ENCODE results near the gene GALNT10.
A peak's percentile ranks its signal among the peaks of the same experiment; 100 is the strongest.

Gene GALNT10

DNA sequence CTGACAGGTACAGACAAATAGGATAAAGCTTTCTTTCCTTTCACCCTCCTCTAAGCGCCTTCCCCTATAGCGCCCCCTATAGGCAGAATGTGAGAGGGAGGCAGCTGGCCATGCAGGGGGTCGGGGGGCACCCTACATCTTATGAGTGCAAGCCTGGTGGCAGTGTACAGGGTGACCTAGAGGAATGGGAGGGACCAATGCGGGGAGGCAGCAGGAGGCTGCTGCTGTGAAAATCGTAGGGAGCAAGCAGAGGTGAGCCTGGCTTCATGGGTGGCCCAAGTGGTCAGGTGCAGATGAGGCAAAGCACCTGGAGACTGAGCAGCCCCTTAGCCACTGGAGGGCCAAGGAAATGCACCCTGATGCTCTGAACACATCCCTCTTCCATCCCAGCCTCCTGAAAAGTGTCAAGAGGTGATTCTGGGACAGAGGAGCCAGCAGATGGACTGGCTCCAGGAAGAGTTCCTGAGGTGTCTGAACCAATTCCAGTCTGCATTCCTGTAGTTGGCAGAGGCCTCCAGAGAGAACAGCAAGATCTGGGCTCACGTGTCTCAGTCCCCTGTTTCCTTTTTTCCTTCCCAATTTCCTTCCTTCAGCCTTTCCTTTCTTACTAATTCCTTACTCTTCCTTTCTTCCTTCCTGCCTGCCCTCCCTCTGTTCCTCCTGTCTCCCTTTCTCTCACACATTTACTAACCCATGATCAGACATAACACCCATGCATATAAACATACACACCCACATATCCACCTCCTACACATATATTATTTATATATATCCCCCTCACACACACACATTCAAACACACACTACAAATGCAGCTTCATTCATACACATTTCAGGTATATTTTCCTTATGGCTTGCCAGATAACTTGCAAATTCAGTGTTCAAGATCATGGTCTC lies 32.8 kb upstream of the GALNT10 start:
- H3K27ac ChIP-seq (ENCODE audit: low read length) = no peak overlapping the region
- no peaks in the 10 kb centered on the region for H3K36me3 ChIP-seq (ENCODE audit: insufficient read depth, low read length)
- no peaks in the 10 kb centered on the region for H3K9me3 ChIP-seq (ENCODE audit: insufficient read depth, low read length, severe bottlenecking)
- DNase-seq (peak; percentile 19), ATAC-seq (ENCODE audit: insufficient read depth, low read depth) (no peak)
- no peak overlapping the region for H3K9ac ChIP-seq (ENCODE audit: low read depth, low read length)
- H2AFZ ChIP-seq (ENCODE audit: low read depth, low read length) = no peak overlapping the region
- H3K4me3 ChIP-seq (ENCODE audit: low read depth in 1 of 2, low read length in 2 of 2) = no peak overlapping the region
- H3K4me2 ChIP-seq (ENCODE audit: insufficient read depth, low read length) = no peak overlapping the region
- H3K4me1 ChIP-seq (ENCODE audit: insufficient read depth, low read length) = no peaks in the 10 kb centered on the region
- H3K79me2 ChIP-seq (ENCODE audit: insufficient read depth, low read length) = no peaks in the 10 kb centered on the region
- no peaks in the 10 kb centered on the region for H4K20me1 ChIP-seq (ENCODE audit: insufficient read depth, low read length)
- TF ChIP-seq, protein P1, sequence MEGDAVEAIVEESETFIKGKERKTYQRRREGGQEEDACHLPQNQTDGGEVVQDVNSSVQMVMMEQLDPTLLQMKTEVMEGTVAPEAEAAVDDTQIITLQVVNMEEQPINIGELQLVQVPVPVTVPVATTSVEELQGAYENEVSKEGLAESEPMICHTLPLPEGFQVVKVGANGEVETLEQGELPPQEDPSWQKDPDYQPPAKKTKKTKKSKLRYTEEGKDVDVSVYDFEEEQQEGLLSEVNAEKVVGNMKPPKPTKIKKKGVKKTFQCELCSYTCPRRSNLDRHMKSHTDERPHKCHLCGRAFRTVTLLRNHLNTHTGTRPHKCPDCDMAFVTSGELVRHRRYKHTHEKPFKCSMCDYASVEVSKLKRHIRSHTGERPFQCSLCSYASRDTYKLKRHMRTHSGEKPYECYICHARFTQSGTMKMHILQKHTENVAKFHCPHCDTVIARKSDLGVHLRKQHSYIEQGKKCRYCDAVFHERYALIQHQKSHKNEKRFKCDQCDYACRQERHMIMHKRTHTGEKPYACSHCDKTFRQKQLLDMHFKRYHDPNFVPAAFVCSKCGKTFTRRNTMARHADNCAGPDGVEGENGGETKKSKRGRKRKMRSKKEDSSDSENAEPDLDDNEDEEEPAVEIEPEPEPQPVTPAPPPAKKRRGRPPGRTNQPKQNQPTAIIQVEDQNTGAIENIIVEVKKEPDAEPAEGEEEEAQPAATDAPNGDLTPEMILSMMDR (IDR thresholded peaks at IDR 0.05; ENCODE audit: borderline replicate concordance, extremely low read depth, low read length, poor library complexity, severe bottlenecking) = peak; percentile 69
- TF ChIP-seq EZH2 (IDR thresholded peaks at IDR 0.05; ENCODE audit: borderline replicate concordance, low read depth, low read length, severe bottlenecking) = no peak
- peaks cover 28% of the 10 kb centered on the region for H3K27me3 ChIP-seq (ENCODE audit: insufficient read depth, low read length, poor library complexity)

GRCh38 chr5:154158379-154158737 lies 32.2 kb upstream of the GALNT10 start:
- H3K4me2 ChIP-seq (ENCODE audit: insufficient read depth, low read length) = no peak overlapping the region
- no peaks in the 10 kb centered on the region for H3K4me1 ChIP-seq (ENCODE audit: insufficient read depth, low read length)
- no peaks in the 10 kb centered on the region for H3K79me2 ChIP-seq (ENCODE audit: insufficient read depth, low read length)
- H2AFZ ChIP-seq (ENCODE audit: low read depth, low read length) = no peak overlapping the region
- no peak overlapping the region for H3K9ac ChIP-seq (ENCODE audit: low read depth, low read length)
- no peaks in the 10 kb centered on the region for H4K20me1 ChIP-seq (ENCODE audit: insufficient read depth, low read length)
- no peaks in the 10 kb centered on the region for H3K36me3 ChIP-seq (ENCODE audit: insufficient read depth, low read length)
- TF ChIP-seq, protein P1 (IDR thresholded peaks at IDR 0.05; ENCODE audit: borderline replicate concordance, extremely low read depth, low read length, poor library complexity, severe bottlenecking) = no peak
- no peak for TF ChIP-seq EZH2 (IDR thresholded peaks at IDR 0.05; ENCODE audit: borderline replicate concordance, low read depth, low read length, severe bottlenecking)
- DNase-seq (no peak), ATAC-seq (ENCODE audit: insufficient read depth, low read depth) (no peak)
- no peak overlapping the region for H3K4me3 ChIP-seq (ENCODE audit: low read depth in 1 of 2, low read length in 2 of 2)
- H3K27ac ChIP-seq (ENCODE audit: low read length) = no peak overlapping the region
- H3K27me3 ChIP-seq (ENCODE audit: insufficient read depth, low read length, poor library complexity) = peaks cover 30% of the 10 kb centered on the region
- no peaks in the 10 kb centered on the region for H3K9me3 ChIP-seq (ENCODE audit: insufficient read depth, low read length, severe bottlenecking)

- Histone ChIP-seq H3K27ac (ENCODE audit: low read length) (no peak overlapping the region), H3K4me3 (ENCODE audit: low read depth in 1 of 2, low read length in 2 of 2) (no peak overlapping the region), H3K9ac (ENCODE audit: low read depth, low read length) (no peak overlapping the region), H4K20me1 (ENCODE audit: insufficient read depth, low read length) (no peaks in the 10 kb centered on the region), H2AFZ (ENCODE audit: low read depth, low read length) (no peak overlapping the region), H3K27me3 (ENCODE audit: insufficient read depth, low read length, poor library complexity) (peaks cover 38% of the 10 kb centered on the region), H3K4me1 (ENCODE audit: insufficient read depth, low read length) (no peaks in the 10 kb centered on the region), H3K9me3 (ENCODE audit: insufficient read depth, low read length, severe bottlenecking) (no peaks in the 10 kb centered on the region), H3K36me3 (ENCODE audit: insufficient read depth, low read length) (no peaks in the 10 kb centered on the region), H3K79me2 (ENCODE audit: insufficient read depth, low read length) (no peaks in the 10 kb centered on the region), H3K4me2 (ENCODE audit: insufficient read depth, low read length) (no peak overlapping the region)
- TF ChIP-seq EZH2 (IDR thresholded peaks at IDR 0.05; ENCODE audit: borderline replicate concordance, low read depth, low read length, severe bottlenecking) = no peak
- TF ChIP-seq, protein P1 (IDR thresholded peaks at IDR 0.05; ENCODE audit: borderline replicate concordance, extremely low read depth, low read length, poor library complexity, severe bottlenecking) = no peak
- DNase-seq (no peak), ATAC-seq (ENCODE audit: insufficient read depth, low read depth) (no peak)
Observed at GRCh38 chr5:154159343-154159742, 31.2 kb upstream of the GALNT10 start.
